Brain microvascular endothelial cell (primary cell): ENCODE results near the gene PCDHB6.
A peak's percentile ranks its signal among the peaks of the same experiment; 100 is the strongest.
"Not testable (repeated sequence)": the region's sequence is repeated elsewhere in the genome, so short reads cannot be mapped to it uniquely, and the experiment has no call there.

Experiments used
- DNase-seq: peaks from one replicate; pipeline ENCODE4 v3.0.0-alpha.2; 2020
- H3K27ac ChIP-seq: fragments of 250-450 bp; sonication (Bioruptor Pico); 2 replicates; pipeline ENCODE4 v1.5.1; 2020; ENCODE audit warnings: mild to moderate bottlenecking, moderate library complexity
- H3K27me3 ChIP-seq: fragments of 250-450 bp; sonication (Bioruptor Pico); replicated peaks from 2 replicates; pipeline ENCODE4 v1.5.1; 2020; ENCODE audit warnings: mild to moderate bottlenecking
- H3K36me3 ChIP-seq: fragments of 250-450 bp; sonication (Bioruptor Pico); replicated peaks from 2 replicates; pipeline ENCODE4 v1.5.1; 2020; ENCODE audit warnings: mild to moderate bottlenecking
- H3K4me3 ChIP-seq: 2 replicates; pipeline ENCODE4 v1.5.1; 2011; ENCODE audit warnings: low read depth, mild to moderate bottlenecking, control low read depth, low read length, moderate library complexity
- in situ Hi-C: cut with HindIII; loops from 2 replicates; pipeline ENCODE4 v1.10.0; 2017; ENCODE audit warnings: low sequenced_read_pairs, low pct_ligation_motif_present
- TF ChIP-seq, protein P1 (sequence below): IDR thresholded peaks from 2 replicates; pipeline ENCODE4 v1.5.1; 2011; ENCODE audit warnings: low read depth, mild to moderate bottlenecking, moderate library complexity, low read length, control low read depth, inconsistent platforms; ENCODE audit errors: missing control alignments

The PCDHB6 gene

DNA sequence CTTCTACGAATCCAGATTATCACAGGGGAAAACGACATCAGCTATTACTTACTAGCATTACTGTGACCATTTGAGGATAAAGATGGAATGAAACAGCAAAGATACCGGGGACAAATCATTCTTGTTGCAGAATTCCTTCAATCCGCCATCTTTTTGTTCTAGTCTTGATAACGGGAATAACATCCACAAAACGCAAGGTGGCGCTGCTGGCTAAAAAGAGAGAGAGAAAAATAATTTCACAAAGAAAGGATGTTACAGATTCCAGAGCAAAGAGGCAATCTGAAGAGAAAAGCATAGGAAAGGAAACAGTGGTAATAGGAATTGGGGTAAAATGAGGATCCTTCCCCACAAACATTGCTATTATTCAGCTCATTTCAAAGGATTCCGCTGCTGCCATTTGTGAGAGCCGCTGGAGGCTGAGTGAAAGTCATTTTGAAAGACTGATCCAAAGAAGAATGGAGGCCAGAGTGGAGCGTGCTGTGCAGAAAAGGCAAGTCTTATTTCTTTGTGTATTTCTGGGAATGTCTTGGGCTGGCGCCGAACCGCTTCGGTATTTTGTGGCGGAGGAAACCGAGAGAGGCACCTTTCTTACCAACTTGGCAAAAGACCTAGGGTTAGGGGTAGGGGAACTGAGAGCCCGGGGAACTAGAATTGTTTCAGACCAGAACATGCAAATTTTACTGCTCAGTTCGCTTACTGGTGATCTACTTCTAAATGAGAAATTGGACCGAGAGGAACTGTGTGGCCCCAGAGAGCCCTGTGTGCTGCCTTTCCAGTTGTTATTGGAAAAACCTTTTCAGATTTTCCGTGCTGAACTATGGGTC, 22.7 kb downstream of the PCDHB6 start, which contains the start of gene PCDHB7:
TSS of gene PCDHB7 (plus strand) at position 264 of the 824 bp plus-strand sequence. CDS start at position 456, 192 bp downstream.
- H3K27ac ChIP-seq: no peak within 1 kb of the TSS
- in situ Hi-C loops: no loop called here
- H3K27me3 ChIP-seq: no peaks in the 10 kb centered on the region
- TF ChIP-seq, protein P1, sequence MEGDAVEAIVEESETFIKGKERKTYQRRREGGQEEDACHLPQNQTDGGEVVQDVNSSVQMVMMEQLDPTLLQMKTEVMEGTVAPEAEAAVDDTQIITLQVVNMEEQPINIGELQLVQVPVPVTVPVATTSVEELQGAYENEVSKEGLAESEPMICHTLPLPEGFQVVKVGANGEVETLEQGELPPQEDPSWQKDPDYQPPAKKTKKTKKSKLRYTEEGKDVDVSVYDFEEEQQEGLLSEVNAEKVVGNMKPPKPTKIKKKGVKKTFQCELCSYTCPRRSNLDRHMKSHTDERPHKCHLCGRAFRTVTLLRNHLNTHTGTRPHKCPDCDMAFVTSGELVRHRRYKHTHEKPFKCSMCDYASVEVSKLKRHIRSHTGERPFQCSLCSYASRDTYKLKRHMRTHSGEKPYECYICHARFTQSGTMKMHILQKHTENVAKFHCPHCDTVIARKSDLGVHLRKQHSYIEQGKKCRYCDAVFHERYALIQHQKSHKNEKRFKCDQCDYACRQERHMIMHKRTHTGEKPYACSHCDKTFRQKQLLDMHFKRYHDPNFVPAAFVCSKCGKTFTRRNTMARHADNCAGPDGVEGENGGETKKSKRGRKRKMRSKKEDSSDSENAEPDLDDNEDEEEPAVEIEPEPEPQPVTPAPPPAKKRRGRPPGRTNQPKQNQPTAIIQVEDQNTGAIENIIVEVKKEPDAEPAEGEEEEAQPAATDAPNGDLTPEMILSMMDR: peak; percentile 46
- no peaks in the 10 kb centered on the region for H3K36me3 ChIP-seq
- no peak for DNase-seq
- H3K4me3 ChIP-seq: no peak within 1 kb of the TSS

DNA sequence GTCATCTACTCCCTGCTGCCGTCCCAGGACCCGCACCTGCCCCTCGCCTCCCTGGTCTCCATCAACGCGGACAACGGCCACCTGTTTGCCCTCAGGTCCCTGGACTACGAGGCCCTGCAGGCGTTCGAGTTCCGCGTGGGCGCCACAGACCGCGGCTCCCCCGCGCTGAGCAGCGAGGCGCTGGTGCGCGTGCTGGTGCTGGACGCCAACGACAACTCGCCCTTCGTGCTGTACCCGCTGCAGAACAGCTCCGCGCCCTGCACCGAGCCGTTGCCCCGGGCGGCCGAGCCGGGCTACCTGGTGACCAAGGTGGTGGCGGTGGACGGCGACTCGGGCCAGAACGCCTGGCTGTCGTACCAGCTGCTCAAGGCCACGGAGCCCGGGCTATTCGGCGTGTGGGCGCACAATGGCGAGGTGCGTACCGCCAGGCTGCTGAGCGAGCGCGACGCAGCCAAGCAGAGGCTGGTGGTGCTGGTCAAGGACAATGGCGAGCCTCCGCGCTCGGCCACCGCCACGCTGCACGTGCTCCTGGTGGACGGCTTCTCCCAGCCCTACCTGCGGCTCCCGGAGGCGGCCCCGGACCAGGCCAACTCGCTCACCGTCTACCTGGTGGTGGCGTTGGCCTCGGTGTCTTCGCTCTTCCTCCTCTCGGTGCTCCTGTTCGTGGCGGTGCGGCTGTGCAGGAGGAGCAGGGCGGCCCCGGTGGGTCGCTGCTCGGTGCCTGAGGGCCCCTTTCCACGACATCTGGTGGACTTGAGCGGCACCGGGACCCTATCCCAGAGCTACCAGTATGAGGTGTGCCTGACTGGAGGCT, 24.6 kb downstream of the PCDHB6 start:
- H3K36me3 ChIP-seq, in situ Hi-C loops, H3K27ac ChIP-seq, DNase-seq, H3K27me3 ChIP-seq, H3K4me3 ChIP-seq: not testable (repeated sequence)

DNA sequence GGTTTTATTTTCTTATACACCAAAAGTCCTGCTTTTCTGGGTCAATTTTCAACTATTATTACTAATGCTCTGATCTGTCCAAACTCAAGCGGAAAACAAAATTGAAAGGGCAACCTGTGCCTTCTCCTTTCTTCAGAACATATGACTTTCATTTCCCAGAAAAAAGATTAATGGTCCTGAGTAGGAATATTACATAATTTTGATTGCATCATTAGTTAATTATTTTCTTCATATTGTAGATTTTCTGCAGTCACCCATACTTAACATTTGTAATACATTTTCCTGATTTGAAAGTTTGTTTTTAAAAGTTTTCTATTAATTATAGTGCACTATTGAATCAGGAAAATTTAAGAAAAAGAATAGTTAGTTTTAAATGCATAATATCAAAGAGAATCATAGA, 26.1 kb downstream of the PCDHB6 start:
- Histone ChIP-seq H3K27me3 (no peaks in the 10 kb centered on the region), H3K36me3 (no peaks in the 10 kb centered on the region), H3K4me3 (no peak overlapping the region), H3K27ac (no peak overlapping the region)
- DNase-seq: no peak
- TF ChIP-seq, protein P1: no peak
- in situ Hi-C loops: no loop called here

DNA sequence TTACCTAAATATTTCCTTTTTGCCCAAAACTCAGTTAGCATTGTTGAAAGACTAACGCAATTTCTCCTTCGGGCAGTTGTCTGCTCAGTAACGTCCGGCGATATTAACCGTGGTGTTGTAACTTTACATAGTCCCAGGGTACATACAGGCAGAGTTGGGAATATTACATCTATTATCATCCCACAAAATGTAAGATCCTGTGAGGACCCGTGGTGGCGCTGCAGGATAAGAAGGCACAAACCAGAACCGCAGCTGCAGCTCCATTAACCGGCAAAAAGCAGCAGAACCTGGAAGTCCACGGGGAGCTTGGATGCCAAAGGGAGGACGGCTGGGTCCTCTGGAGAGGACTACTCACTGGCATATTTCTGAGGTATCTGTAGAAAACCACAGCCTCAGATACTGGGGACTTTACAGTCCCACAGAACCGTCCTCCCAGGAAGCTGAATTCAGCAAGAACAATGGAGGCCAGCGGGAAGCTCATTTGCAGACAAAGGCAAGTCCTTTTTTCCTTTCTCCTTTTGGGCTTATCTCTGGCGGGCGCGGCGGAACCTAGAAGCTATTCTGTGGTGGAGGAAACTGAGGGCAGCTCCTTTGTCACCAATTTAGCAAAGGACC, 27.8 kb downstream of the PCDHB6 start, which contains the start of gene PCDHB8:
TSS of gene PCDHB8 (plus strand) at position 214 of the 615 bp plus-strand sequence. CDS start at position 459, 245 bp downstream.
- H3K27ac ChIP-seq, H3K4me3 ChIP-seq, DNase-seq, H3K27me3 ChIP-seq, H3K36me3 ChIP-seq, in situ Hi-C loops: not testable (repeated sequence)

DNA sequence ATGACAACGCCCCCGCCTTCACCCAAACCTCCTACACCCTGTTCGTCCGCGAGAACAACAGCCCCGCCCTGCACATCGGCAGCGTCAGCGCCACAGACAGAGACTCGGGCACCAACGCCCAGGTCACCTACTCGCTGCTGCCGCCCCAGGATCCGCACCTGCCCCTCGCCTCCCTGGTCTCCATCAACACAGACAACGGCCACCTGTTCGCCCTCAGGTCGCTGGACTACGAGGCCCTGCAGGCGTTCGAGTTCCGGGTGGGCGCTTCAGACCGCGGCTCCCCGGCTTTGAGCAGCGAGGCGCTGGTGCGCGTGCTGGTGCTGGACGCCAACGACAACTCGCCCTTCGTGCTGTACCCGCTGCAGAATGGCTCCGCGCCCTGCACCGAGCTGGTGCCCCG, 29.5 kb downstream of the PCDHB6 start:
- H3K27me3 ChIP-seq, in situ Hi-C loops, H3K4me3 ChIP-seq, H3K36me3 ChIP-seq, DNase-seq, H3K27ac ChIP-seq: not testable (repeated sequence)

DNA sequence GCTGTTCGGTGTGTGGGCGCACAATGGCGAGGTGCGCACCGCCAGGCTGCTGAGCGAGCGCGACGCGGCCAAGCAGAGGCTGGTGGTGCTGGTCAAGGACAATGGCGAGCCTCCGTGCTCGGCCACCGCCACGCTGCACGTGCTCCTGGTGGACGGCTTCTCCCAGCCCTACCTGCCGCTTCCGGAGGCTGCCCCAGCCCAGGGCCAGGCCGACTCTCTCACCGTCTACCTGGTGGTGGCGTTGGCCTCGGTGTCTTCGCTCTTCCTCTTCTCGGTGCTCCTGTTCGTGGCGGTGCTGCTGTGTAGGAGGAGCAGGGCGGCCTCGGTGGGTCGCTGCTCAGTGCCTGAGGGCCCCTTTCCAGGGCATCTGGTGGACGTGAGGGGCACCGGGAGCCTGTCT, 30.0 kb downstream of the PCDHB6 start:
- DNase-seq, H3K27ac ChIP-seq, H3K36me3 ChIP-seq, in situ Hi-C loops, H3K4me3 ChIP-seq, H3K27me3 ChIP-seq: not testable (repeated sequence)

DNA sequence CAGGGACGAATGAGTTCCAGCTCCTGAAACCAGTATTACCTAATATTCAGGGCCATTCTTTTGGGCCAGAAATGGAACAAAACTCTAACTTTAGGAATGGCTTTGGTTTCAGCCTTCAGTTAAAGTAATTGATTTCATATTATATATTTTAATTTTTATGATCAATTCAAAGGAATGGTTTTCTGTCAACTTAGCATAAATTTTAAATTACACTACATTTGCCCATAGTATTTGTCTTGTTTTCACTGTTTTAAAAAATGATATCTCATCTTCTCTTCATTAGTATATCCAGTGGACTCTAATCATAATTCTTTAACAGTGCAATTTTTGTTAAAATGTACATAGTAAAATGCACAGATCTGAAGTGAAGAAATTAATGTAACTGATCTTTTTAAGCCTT, 30.5 kb downstream of the PCDHB6 start:
- DNase-seq: no peak
- Histone ChIP-seq H3K36me3 (no peaks in the 10 kb centered on the region), H3K4me3 (no peak overlapping the region), H3K27me3 (no peaks in the 10 kb centered on the region), H3K27ac (no peak overlapping the region)
- in situ Hi-C loops: no loop called here
- TF ChIP-seq, protein P1: no peak
